ENCODE results near the gene VEPH1.
"Not testable (repeated sequence)": the region's sequence is repeated elsewhere in the genome, so short reads cannot be mapped to it uniquely, and the experiment has no call there.

GRCh38 chr3:157324869-157325268, 178.3 kb downstream of the VEPH1 start:
- TF ChIP-seq CTCF (IDR thresholded peaks at IDR 0.05 in 4 of 5, conservative IDR thresholded peaks at IDR 0.05 in 1 of 5); POLR2A (IDR thresholded peaks at IDR 0.05): not testable (repeated sequence)

Data from gastrocnemius medialis (tissue), 4 donors.